Mesothelial cell of epicardium (in vitro differentiated cells): ENCODE results near the gene MAD1L1. TPM values are rescaled to one million over a fixed set of nuclear protein-coding genes. Genes with fewer than 3 reads are reported as not detected.

Experiments
- DNase-seq, 2 experiments: peaks; one replicate each; pipeline ENCODE4 v3.0.0; 2021; ENCODE audit warnings: low spot score in 2 of 2; ENCODE audit not compliant: unreplicated experiment in 2 of 2
- H3K27ac Mint-ChIP-seq: 2 replicates; pipeline ENCODE4 v1.8.0; 2021; ENCODE audit warnings: mixed read lengths
- H3K27me3 Mint-ChIP-seq: 2 replicates; pipeline ENCODE4 v1.8.0; 2021; ENCODE audit warnings: low read depth, mixed read lengths
- H3K36me3 Mint-ChIP-seq: 2 replicates; pipeline ENCODE4 v1.8.0; 2021; ENCODE audit warnings: mixed read lengths
- H3K4me1 Mint-ChIP-seq: 2 replicates; pipeline ENCODE4 v1.8.0; 2021; ENCODE audit warnings: mixed read lengths
- H3K4me3 Mint-ChIP-seq: 2 replicates; pipeline ENCODE4 v1.8.0; 2021; ENCODE audit warnings: mild to moderate bottlenecking, moderate library complexity, mixed read lengths
- H3K9me3 Mint-ChIP-seq: 2 replicates; pipeline ENCODE4 v1.8.0; 2021; ENCODE audit warnings: mixed read lengths
- CTCF ChIP-seq: fragments of 200-600 bp; sonication (generic); IDR thresholded peaks from one replicate; pipeline ENCODE4 v1.5.0; 2021; ENCODE audit warnings: antibody characterized with exemption; ENCODE audit not compliant: unreplicated experiment
- microRNA-seq: library from miRNA; unstranded; fragments of <30 nt; microRNA quantifications from one replicate; pipeline ENCODE4 v1.2.0, GENCODE V29; 2021; ENCODE audit warnings: inconsistent platforms, mixed read lengths
- total RNA-seq: library from RNA; stranded (reverse); gene quantifications from 3 replicates; pipeline ENCODE4 v1.2.1, GENCODE V29; 2021

Gene MAD1L1
- total RNA-seq, 1 donor from 2014 or later, result 45.0 TPM

GRCh38 chr7:1768832-1769231, 463.9 kb downstream of the MAD1L1 start:
- H3K4me1 Mint-ChIP-seq, result no peaks in the 10 kb centered on the region
- no peaks in the 10 kb centered on the region for H3K36me3 Mint-ChIP-seq
- TF ChIP-seq CTCF, result no peak
- H3K27me3 Mint-ChIP-seq, result peaks cover 5% of the 10 kb centered on the region
- no peak overlapping the region for H3K27ac Mint-ChIP-seq
- H3K9me3 Mint-ChIP-seq, result peaks cover 6% of the 10 kb centered on the region
- H3K4me3 Mint-ChIP-seq, result no peak overlapping the region
- no peak for DNase-seq

DNA sequence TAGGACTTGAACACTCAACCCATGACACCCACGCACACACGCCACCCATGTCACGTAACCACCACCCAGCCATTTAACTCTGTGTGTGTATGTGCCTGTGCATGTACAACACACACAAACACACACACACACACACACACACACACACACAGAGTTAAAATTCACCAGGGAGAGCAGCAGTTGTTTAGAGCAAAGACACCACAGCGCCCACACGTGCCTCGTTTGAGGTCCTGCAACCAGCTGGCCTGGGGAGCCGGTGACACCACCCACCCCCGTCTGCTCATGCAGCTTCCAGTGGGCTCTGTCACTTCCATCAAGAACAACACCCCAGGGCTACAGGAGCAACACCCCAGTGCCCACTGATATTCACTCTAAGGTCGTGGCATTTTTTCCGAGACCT, 465.2 kb downstream of the MAD1L1 start:
- H3K9me3 Mint-ChIP-seq, result no peaks in the 10 kb centered on the region
- no peak for DNase-seq
- TF ChIP-seq CTCF, result no peak
- H3K27me3 Mint-ChIP-seq, result peaks cover 5% of the 10 kb centered on the region
- no peak overlapping the region for H3K27ac Mint-ChIP-seq
- H3K4me3 Mint-ChIP-seq, result no peak overlapping the region
- H3K4me1 Mint-ChIP-seq, result no peaks in the 10 kb centered on the region
- no peaks in the 10 kb centered on the region for H3K36me3 Mint-ChIP-seq

Small RNA genes within 50 kb of the gene (microRNA-seq; reads per million reads assigned to microRNA genes)
- gene MIR4655, result not detected
- not detected for gene MIR6836

Other genes starting within 250 kb of the MAD1L1 start
- 25.2 to 26.1 TPM (median 25.3 TPM) in 3 replicates for gene MRM2, start 9.3 kb upstream of the MAD1L1 start, total RNA-seq
- gene NUDT1, start 9.3 kb upstream of the MAD1L1 start, total RNA-seq, result 16.1 to 19.2 TPM (median 17.3 TPM) in 3 replicates
- gene SNX8, start 81.5 kb upstream of the MAD1L1 start, total RNA-seq, result 35.3 to 42.6 TPM (median 41.2 TPM) in 3 replicates
- gene EIF3B, start 121.9 kb upstream of the MAD1L1 start, total RNA-seq, result 198 to 200 TPM (median 199 TPM) in 3 replicates
- gene CHST12, start 170.7 kb upstream of the MAD1L1 start, total RNA-seq, result 20.0 to 22.4 TPM (median 20.4 TPM) in 3 replicates
- gene GRIFIN, start 243.5 kb upstream of the MAD1L1 start, total RNA-seq, result not detected in 3 replicates